Measurements from ENCODE around the gene POLR1A.

The POLR1A gene

DNA sequence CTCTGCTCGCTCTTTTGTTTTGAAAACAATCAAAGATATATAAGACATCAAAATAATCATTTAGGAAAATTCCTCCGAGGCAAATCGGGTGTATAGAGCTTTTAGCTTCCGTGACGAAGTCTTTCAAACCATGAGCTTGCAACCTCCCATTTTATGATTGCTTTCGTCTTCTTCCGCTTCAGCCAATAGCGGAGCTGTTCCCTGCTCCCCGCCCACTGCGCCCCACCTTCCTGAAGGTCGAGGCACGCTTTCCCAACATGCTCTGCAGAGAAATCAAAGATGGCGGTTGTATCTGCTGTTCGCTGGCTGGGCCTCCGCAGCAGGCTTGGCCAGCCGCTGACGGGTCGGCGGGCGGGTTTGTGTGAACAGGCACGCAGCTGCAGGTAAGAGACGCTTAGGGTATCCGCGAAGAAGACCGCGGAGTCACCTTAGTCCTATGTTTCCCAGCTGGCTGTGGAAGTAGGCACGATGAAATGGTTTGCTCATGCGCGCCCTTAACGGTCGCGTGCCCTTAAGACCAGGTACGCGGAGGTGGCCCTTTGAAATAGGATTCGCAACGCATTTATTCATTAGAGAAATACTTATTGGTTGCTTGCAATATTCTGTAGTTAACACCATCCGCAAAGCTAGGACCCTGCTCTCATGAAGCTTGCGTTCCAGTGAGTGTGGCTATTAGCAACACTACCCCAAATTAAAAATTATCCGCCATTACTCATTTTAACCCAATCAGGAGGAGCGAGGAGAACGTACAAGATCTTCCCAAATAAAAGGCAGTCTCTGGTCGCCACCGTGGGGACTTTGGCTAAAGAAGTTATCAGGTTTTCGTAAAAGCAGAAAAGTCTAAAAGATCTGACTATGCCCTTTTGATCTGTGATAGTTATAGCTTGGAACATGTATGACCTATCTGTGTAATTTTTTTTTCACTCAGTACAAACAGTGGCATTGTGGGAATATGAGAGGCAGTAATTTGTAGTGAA lies 571 bp upstream of the POLR1A start, which contains the start of gene PTCD3:
Gene PTCD3 (plus strand): TSS at position 267 of the 977 bp plus-strand sequence. CDS start 13 bp downstream, at position 280.
- no peak for TF ChIP-seq ARNTL (CRISPR knock-in tag; IDR thresholded peaks at IDR 0.05; ENCODE audit: borderline replicate concordance, low read depth)
- ATAC-seq = peak; percentile 96

DNA sequence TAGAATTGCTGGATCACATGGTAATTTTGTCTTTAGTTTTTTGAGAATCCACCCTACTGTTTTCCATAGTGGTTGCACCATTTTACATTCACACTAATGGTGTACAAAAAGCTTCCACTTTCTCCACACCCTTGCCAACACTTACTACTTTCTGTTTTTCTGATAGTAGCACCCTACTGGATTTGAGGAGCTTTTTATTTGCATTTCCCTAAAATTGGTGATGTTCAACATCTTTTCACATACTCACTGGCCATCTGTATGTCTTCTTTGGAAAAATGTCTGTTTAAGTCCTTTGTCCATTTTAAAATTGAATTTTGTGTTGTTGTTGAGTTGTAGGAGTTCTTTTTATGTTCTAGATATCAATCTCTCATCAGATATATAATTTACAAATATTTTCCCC lies 3.5 kb downstream of the POLR1A start:
- TF ChIP-seq ZFP3 (CRISPR knock-in tag; IDR thresholded peaks at IDR 0.05) (peak; percentile 85), ESRRG (CRISPR knock-in tag; IDR thresholded peaks at IDR 0.05) (no peak)
- no peak for ATAC-seq

DNA sequence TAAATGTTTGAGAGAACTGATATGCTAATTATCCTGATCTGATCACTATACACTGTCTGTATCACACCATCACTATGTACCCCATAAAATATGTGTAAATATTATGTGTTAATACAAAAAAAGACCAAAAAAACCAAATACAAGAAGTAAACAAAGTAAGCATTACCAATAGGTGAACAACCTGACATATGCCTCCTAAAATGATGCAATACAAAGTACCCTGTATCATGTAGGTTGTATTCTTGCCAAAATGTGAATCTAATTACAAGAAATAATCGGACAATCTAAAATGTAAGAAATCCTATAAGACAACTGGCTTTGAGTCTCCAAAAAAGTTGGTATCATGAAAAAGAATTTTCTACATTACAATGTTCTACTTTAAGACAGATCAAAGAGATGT lies 7.8 kb downstream of the POLR1A start:
- no peak for ATAC-seq
- no peak for TF ChIP-seq OSR1 (CRISPR knock-in tag; IDR thresholded peaks at IDR 0.05)
- TF ChIP-seq ZNF8 (CRISPR knock-in tag; IDR thresholded peaks at IDR 0.05) = no peak
- TF ChIP-seq ZFP3 (CRISPR knock-in tag; IDR thresholded peaks at IDR 0.05) = no peak
- no peak for TF ChIP-seq ESRRG (CRISPR knock-in tag; IDR thresholded peaks at IDR 0.05)
- TF ChIP-seq, protein P1, sequence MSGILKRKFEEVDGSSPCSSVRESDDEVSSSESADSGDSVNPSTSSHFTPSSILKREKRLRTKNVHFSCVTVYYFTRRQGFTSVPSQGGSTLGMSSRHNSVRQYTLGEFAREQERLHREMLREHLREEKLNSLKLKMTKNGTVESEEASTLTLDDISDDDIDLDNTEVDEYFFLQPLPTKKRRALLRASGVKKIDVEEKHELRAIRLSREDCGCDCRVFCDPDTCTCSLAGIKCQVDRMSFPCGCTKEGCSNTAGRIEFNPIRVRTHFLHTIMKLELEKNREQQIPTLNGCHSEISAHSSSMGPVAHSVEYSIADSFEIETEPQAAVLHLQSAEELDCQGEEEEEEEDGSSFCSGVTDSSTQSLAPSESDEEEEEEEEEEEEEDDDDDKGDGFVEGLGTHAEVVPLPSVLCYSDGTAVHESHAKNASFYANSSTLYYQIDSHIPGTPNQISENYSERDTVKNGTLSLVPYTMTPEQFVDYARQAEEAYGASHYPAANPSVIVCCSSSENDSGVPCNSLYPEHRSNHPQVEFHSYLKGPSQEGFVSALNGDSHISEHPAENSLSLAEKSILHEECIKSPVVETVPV (CRISPR knock-in tag; IDR thresholded peaks at IDR 0.05) = no peak
- no peak for TF ChIP-seq ZFP30 (CRISPR knock-in tag; IDR thresholded peaks at IDR 0.05)
- TF ChIP-seq RARB (CRISPR knock-in tag; IDR thresholded peaks at IDR 0.05) = no peak
- TF ChIP-seq GLIS3 (CRISPR knock-in tag; IDR thresholded peaks at IDR 0.05) = no peak

DNA sequence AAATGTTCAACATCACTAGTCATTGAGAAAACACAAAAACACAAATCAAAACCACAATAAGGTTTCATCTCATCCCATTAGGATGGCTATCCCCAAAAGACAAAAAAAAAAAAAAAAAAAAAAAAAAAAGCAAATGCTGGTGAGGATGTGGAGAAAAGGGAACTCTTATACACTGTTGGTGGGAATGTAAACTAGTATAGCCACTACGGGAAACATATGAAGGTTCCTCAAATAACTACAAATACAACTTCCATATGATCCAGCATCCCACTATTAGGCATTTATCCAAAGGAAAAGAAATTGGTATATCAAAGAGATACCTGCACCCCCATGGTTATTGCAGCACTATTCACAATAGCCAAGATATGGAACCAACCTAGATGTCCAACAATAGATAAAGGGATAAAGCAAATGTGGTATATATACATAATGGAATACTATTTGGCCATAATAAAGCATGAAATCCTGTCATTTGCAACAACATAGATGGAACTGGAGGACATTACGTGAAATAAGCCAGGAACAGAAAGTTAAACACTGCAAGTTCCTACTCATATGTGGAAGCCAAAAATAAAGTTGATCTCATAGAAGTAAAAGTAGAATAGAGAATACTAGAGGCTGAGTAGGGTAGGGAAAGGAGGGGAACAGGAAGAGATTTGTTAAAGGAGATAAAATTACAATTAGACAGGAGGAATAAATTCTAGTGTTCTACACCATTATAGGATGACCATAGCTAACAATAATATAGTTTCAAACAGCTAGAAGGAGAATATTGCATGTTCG lies 8.4 kb downstream of the POLR1A start:
- no peak for ATAC-seq
- TF ChIP-seq CSDC2 (CRISPR knock-in tag; IDR thresholded peaks at IDR 0.05) (no peak), ESRRG (CRISPR knock-in tag; IDR thresholded peaks at IDR 0.05) (no peak), ZFP3 (CRISPR knock-in tag; IDR thresholded peaks at IDR 0.05) (no peak), ARNTL (CRISPR knock-in tag; IDR thresholded peaks at IDR 0.05; ENCODE audit: borderline replicate concordance, low read depth) (no peak), PPARA (CRISPR knock-in tag; IDR thresholded peaks at IDR 0.05; ENCODE audit: borderline replicate concordance) (no peak), BACH2 (CRISPR knock-in tag; IDR thresholded peaks at IDR 0.05; ENCODE audit: borderline replicate concordance) (no peak), ZNF8 (CRISPR knock-in tag; IDR thresholded peaks at IDR 0.05) (no peak), OSR1 (CRISPR knock-in tag; IDR thresholded peaks at IDR 0.05) (no peak)
- TF ChIP-seq, protein P2, sequence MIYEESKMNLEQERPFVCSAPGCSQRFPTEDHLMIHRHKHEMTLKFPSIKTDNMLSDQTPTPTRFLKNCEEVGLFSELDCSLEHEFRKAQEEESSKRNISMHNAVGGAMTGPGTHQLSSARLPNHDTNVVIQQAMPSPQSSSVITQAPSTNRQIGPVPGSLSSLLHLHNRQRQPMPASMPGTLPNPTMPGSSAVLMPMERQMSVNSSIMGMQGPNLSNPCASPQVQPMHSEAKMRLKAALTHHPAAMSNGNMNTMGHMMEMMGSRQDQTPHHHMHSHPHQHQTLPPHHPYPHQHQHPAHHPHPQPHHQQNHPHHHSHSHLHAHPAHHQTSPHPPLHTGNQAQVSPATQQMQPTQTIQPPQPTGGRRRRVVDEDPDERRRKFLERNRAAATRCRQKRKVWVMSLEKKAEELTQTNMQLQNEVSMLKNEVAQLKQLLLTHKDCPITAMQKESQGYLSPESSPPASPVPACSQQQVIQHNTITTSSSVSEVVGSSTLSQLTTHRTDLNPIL (CRISPR knock-in tag; IDR thresholded peaks at IDR 0.05; ENCODE audit: low read depth) = no peak
- TF ChIP-seq, protein P3, sequence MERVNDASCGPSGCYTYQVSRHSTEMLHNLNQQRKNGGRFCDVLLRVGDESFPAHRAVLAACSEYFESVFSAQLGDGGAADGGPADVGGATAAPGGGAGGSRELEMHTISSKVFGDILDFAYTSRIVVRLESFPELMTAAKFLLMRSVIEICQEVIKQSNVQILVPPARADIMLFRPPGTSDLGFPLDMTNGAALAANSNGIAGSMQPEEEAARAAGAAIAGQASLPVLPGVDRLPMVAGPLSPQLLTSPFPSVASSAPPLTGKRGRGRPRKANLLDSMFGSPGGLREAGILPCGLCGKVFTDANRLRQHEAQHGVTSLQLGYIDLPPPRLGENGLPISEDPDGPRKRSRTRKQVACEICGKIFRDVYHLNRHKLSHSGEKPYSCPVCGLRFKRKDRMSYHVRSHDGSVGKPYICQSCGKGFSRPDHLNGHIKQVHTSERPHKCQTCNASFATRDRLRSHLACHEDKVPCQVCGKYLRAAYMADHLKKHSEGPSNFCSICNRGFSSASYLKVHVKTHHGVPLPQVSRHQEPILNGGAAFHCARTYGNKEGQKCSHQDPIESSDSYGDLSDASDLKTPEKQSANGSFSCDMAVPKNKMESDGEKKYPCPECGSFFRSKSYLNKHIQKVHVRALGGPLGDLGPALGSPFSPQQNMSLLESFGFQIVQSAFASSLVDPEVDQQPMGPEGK (CRISPR knock-in tag; IDR thresholded peaks at IDR 0.05; ENCODE audit: borderline replicate concordance) = no peak

DNA sequence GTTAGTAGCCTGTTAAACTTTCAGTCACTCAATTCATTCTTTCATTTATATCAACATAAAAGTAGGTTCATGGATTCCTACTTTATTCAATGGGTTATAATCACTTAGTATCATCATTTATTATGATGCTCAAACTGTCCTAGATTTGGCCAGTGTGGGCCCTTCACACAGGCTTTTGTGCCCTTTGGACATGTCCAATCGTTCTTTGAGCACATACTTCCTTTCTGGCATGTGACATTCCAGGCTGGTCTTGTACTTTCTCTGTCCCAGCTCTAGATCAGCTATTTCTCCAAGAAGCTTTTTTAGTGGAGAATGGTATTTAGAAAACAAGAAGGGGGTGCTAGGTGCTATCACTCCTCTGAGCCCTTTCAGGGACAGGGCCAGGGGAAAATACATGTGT lies 11.5 kb downstream of the POLR1A start:
- TF ChIP-seq ZC3H10 (CRISPR knock-in tag; IDR thresholded peaks at IDR 0.05) (no peak), CSDC2 (CRISPR knock-in tag; IDR thresholded peaks at IDR 0.05) (no peak)
- no peak for ATAC-seq

DNA sequence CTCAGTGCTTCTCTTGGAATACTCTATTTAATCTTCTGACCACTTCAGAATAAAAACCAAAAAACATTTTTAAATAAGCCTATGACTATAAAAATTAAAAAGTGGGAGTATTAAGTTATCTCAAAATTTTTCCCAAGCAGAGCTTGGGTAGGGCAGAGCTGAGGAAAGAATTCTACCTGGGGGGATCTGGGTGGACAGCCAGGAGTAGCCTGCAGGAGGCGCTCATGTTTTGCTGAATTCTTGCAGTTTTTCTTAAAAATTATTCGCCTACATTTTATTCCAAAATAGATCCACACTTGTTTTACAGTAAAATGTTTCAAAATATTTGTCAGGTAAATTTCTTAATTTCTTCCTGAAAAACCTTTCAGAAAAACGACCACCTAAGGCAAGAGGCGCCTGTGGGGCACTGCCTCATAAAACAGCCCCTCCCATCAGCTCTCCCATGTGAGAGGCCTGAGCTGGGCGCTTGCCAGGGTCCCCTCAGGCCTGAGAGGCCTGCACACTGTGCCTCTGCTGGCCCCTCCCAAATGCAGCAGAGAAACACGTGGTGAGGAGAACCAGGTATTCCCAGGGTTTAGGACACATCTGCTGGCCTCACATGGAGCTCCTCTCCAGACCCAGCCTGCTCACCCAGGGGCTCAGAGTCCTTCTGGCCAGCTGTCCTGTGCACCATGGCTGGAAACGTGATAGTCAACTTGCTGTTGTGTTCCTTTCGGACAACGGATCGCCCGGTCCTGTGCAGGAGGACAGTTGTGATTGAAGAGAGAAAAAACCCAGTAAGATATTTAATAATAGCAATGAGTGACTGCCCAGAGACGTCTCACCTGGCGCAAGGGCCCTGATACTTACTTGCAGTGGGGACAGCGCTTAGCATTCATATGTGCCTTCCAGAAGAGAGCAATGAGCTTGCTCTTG lies 17.5 kb downstream of the POLR1A start:
- no peak for ATAC-seq
- TF ChIP-seq BACH2 (CRISPR knock-in tag; IDR thresholded peaks at IDR 0.05; ENCODE audit: borderline replicate concordance) (no peak), ARNTL (CRISPR knock-in tag; IDR thresholded peaks at IDR 0.05; ENCODE audit: borderline replicate concordance, low read depth) (no peak), ZC3H10 (CRISPR knock-in tag; IDR thresholded peaks at IDR 0.05) (no peak), RARB (CRISPR knock-in tag; IDR thresholded peaks at IDR 0.05) (no peak), GLIS3 (CRISPR knock-in tag; IDR thresholded peaks at IDR 0.05) (no peak), ZNF8 (CRISPR knock-in tag; IDR thresholded peaks at IDR 0.05) (no peak), ZNF70 (CRISPR knock-in tag; IDR thresholded peaks at IDR 0.05) (no peak), ESRRG (CRISPR knock-in tag; IDR thresholded peaks at IDR 0.05) (no peak), ISL1 (CRISPR knock-in tag; IDR thresholded peaks at IDR 0.05) (no peak), ZNF565 (CRISPR knock-in tag; conservative IDR thresholded peaks at IDR 0.05; ENCODE audit: low read depth) (no peak), ZFP30 (CRISPR knock-in tag; IDR thresholded peaks at IDR 0.05) (no peak), CSDC2 (CRISPR knock-in tag; IDR thresholded peaks at IDR 0.05) (no peak), PPARA (CRISPR knock-in tag; IDR thresholded peaks at IDR 0.05; ENCODE audit: borderline replicate concordance) (no peak)
- TF ChIP-seq, protein P4, sequence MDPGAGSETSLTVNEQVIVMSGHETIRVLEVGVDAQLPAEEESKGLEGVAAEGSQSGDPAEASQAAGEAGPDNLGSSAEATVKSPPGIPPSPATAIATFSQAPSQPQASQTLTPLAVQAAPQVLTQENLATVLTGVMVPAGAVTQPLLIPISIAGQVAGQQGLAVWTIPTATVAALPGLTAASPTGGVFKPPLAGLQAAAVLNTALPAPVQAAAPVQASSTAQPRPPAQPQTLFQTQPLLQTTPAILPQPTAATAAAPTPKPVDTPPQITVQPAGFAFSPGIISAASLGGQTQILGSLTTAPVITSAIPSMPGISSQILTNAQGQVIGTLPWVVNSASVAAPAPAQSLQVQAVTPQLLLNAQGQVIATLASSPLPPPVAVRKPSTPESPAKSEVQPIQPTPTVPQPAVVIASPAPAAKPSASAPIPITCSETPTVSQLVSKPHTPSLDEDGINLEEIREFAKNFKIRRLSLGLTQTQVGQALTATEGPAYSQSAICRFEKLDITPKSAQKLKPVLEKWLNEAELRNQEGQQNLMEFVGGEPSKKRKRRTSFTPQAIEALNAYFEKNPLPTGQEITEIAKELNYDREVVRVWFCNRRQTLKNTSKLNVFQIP (CRISPR knock-in tag; IDR thresholded peaks at IDR 0.05; ENCODE audit: borderline replicate concordance, low read depth) = no peak
- TF ChIP-seq, protein P2 (CRISPR knock-in tag; IDR thresholded peaks at IDR 0.05; ENCODE audit: low read depth) = no peak

All from SK-N-SH treated with all-trans-retinoic acid at 6 μM for 48 hours (cell line).